BE2C (cell line): Measurements from ENCODE around the gene NNAT.
A peak's percentile ranks its signal among the peaks of the same experiment; 100 is the strongest.

Source experiments
- DNase-seq: peaks from one replicate; pipeline ENCODE4 v3.0.0-alpha.2; 2020
- H3K27me3 ChIP-seq: fragments of 250-450 bp; sonication (Bioruptor Pico); 2 replicates; pipeline ENCODE4 v1.5.1; 2020; ENCODE audit warnings: mild to moderate bottlenecking
- H3K36me3 ChIP-seq: fragments of 250-450 bp; sonication (Bioruptor Pico); 2 replicates; pipeline ENCODE4 v1.5.1; 2020; ENCODE audit warnings: mild to moderate bottlenecking
- H3K4me1 ChIP-seq: fragments of 250-450 bp; sonication (Bioruptor Pico); 2 replicates; pipeline ENCODE4 v1.5.1; 2020
- H3K4me3 ChIP-seq: 2 replicates; pipeline ENCODE4 v1.5.1; 2011; ENCODE audit warnings: low read depth, low read length
- H3K9me3 ChIP-seq: fragments of 250-450 bp; sonication (Bioruptor Pico); 2 replicates; pipeline ENCODE4 v1.5.1; 2020
- CTCF ChIP-seq: IDR thresholded peaks from 2 replicates; pipeline ENCODE4 v1.5.1; 2012; ENCODE audit warnings: mild to moderate bottlenecking, low read depth, low read length

The NNAT gene

GRCh38 chr20:37500311-37500710, 20.7 kb upstream of the NNAT start:
- no peak for DNase-seq
- no peak overlapping the region for H3K4me3 ChIP-seq

GRCh38 chr20:37501940-37502339, 19.1 kb upstream of the NNAT start:
- TF ChIP-seq CTCF = peak; percentile 22
- no peaks in the 10 kb centered on the region for H3K36me3 ChIP-seq

More at GRCh38 chr20:37500311-37500710, 20.7 kb upstream of the NNAT start:
- TF ChIP-seq CTCF = no peak
- no peaks in the 10 kb centered on the region for H3K36me3 ChIP-seq
- H3K27me3 ChIP-seq = no peaks in the 10 kb centered on the region
- no peaks in the 10 kb centered on the region for H3K9me3 ChIP-seq
- peaks cover 6% of the 10 kb centered on the region; the same call in 1 of the 2 replicates for H3K4me1 ChIP-seq

GRCh38 chr20:37502654-37503053, 18.4 kb upstream of the NNAT start:
- no peak for TF ChIP-seq CTCF
- H3K4me1 ChIP-seq = peaks cover 6% of the 10 kb centered on the region; the same call in 1 of the 2 replicates
- H3K27me3 ChIP-seq = no peaks in the 10 kb centered on the region
- no peaks in the 10 kb centered on the region for H3K9me3 ChIP-seq
- H3K36me3 ChIP-seq = no peaks in the 10 kb centered on the region
- DNase-seq = no peak
- H3K4me3 ChIP-seq = no peak overlapping the region

More at GRCh38 chr20:37501940-37502339, 19.1 kb upstream of the NNAT start:
- peaks cover 6% of the 10 kb centered on the region; the same call in 1 of the 2 replicates for H3K4me1 ChIP-seq
- DNase-seq = no peak
- no peaks in the 10 kb centered on the region for H3K9me3 ChIP-seq
- H3K27me3 ChIP-seq = no peaks in the 10 kb centered on the region
- H3K4me3 ChIP-seq = no peak overlapping the region

GRCh38 chr20:37503256-37503927, 17.7 kb upstream of the NNAT start:
- no peak overlapping the region for H3K4me3 ChIP-seq

GRCh38 chr20:37504404-37505096, 16.5 kb upstream of the NNAT start:
- Histone ChIP-seq H3K27me3 (no peaks in the 10 kb centered on the region), H3K36me3 (no peaks in the 10 kb centered on the region; the same call in 1 of the 2 replicates), H3K9me3 (no peaks in the 10 kb centered on the region), H3K4me1 (peaks cover 6% of the 10 kb centered on the region; the same call in 1 of the 2 replicates), H3K4me3 (no peak overlapping the region)
- no peak for DNase-seq
- TF ChIP-seq CTCF = no peak

More at GRCh38 chr20:37503256-37503927, 17.7 kb upstream of the NNAT start:
- H3K36me3 ChIP-seq = no peaks in the 10 kb centered on the region; the same call in 1 of the 2 replicates
- H3K4me1 ChIP-seq = peaks cover 6% of the 10 kb centered on the region; the same call in 1 of the 2 replicates
- H3K9me3 ChIP-seq = no peaks in the 10 kb centered on the region
- no peaks in the 10 kb centered on the region for H3K27me3 ChIP-seq
- no peak for TF ChIP-seq CTCF
- DNase-seq = no peak
